Heart left ventricle (tissue), 16 donors: ENCODE results near the gene ZDHHC11B. TPM values are rescaled to one million over a fixed set of nuclear protein-coding genes. Genes with fewer than 3 reads are reported as not detected.
"Not testable (repeated sequence)": the region's sequence is repeated elsewhere in the genome, so short reads cannot be mapped to it uniquely, and the experiment has no call there.

Experiments
- ATAC-seq, 4 donors: fragments of 200-7000 bp; cut with Tn5 transposase; one replicate each; pipeline ENCODE4 v1.9.1; 2020 to 2022; ENCODE audit warnings: moderate library complexity in 4 of 4, mild to moderate bottlenecking in 3 of 4, moderate number of reproducible peaks in 1 of 4
- DNase-seq, 5 donors: peaks; one replicate each; pipeline ENCODE4 v3.0.0-alpha.2; 2020
- H3K27ac ChIP-seq, 12 donors: fragments of 200-600 bp; sonication (generic) in 4 of 12; one replicate each; pipeline versions ENCODE4 v1.5.0 to v1.8.0; 2016 to 2022; ENCODE audit warnings: mild to moderate bottlenecking in 2 of 12
- H3K27me3 ChIP-seq, 9 donors: fragments of 200-600 bp; sonication (generic) in 2 of 9; one replicate each; pipeline versions ENCODE4 v1.5.1 to v1.8.0; 2016 to 2022; ENCODE audit warnings: mild to moderate bottlenecking in 3 of 9
- H3K36me3 ChIP-seq, 9 donors: fragments of 200-600 bp; sonication (generic) in 2 of 9; one replicate each; pipeline versions ENCODE4 v1.5.0 to v1.8.0; 2018 to 2022; ENCODE audit warnings: mild to moderate bottlenecking in 2 of 9
- H3K4me1 ChIP-seq, 12 donors: fragments of 200-600 bp; sonication (generic) in 4 of 12; one replicate each; pipeline versions ENCODE4 v1.5.0 to v1.8.0; 2016 to 2022; ENCODE audit warnings: mild to moderate bottlenecking in 3 of 12
- H3K4me3 ChIP-seq, 12 donors: fragments of 200-600 bp; sonication (generic) in 4 of 12; one replicate each; pipeline versions ENCODE4 v1.5.0 to v1.8.0; 2017 to 2022; ENCODE audit warnings: mild to moderate bottlenecking in 9 of 12, moderate library complexity in 4 of 12
- H3K9me3 ChIP-seq, 12 donors: fragments of 200-600 bp; sonication (generic) in 4 of 12; one replicate each; pipeline versions ENCODE4 v1.5.0 to v1.8.0; 2016 to 2022; ENCODE audit warnings: mild to moderate bottlenecking in 1 of 12
- CTCF ChIP-seq, 12 donors: fragments of 200-600 bp; sonication (generic) in 4 of 12; IDR thresholded peaks; one replicate each; pipeline versions ENCODE4 v1.5.0 to v1.8.0; 2018 to 2022; ENCODE audit warnings: antibody characterized with exemption in 12 of 12, mild to moderate bottlenecking in 5 of 12
- POLR2A ChIP-seq, 2 donors: fragments of 450-650 bp; IDR thresholded peaks; one replicate each; pipeline ENCODE4 v1.6.1; 2017; ENCODE audit warnings: antibody characterized with exemption in 2 of 2, mild to moderate bottlenecking in 2 of 2, moderate library complexity in 2 of 2
- WGBS, 4 donors: extraction: QIAGEN DNeasy Blood & Tissue Kit in 2 of 4; methylation state at CpG; one replicate each; pipeline versions ENCODE4 v1.1.5 to v1.1.7; 2013 to 2018; 5-methylcytosine and 5-hydroxymethylcytosine counted together
- intact Hi-C, 10 donors: fragments of 100-400 bp; cut with DNase I; formaldehyde crosslinking; loops; one replicate each; pipeline versions ENCODE4 v1.11.1 to v1.14.2; 2022
- polyA plus RNA-seq, 2 donors: library from polyadenylated mRNA; stranded (reverse); fragments of 200-250 nt; gene quantifications; one replicate each; pipeline ENCODE4 v1.2.3, GENCODE V29; 2013
- total RNA-seq, 9 donors: library from RNA; depleted of rRNA in 2 of 9; stranded (reverse); fragments of >200 nt in 2 of 9; fragmentation: NEBNext Ultra II Directional in 3 of 9; extraction: Animal tissue kit (Norgen Biotek cat#: 25700) in 3 of 9; gene quantifications; one replicate each; pipeline versions ENCODE4 v1.1.0 to v1.2.4, GENCODE V29; 2016 to 2023
- donor health status: ischemic (EF 13 %, LVEDD 7.1; RV severe dilation, severe dysfunction).
- donor health status: healthy with polysubstance abuse.
- donor health status: DM: no; HTN: yes; CAD: no.
- donor health status: DM: no; HTN: no; CAD: no.
- donor health status: ischemic (EF 25% LVEDD 6.9; RV normal size, moderate dysfunction).
- donor health status: ischemic (EF 25% LVEDD 5.7; RV mildly dilated, moderate dysfunction).
- donor health status: healthy.
- donor health status: DM: yes; HTN: yes; CAD: no.
- donor health status: ischemic (EF 35%, LVEDD 5.7; RV mildly dilated, moderate dysfunction).
- donor health status: nonischemic (EF 11% LVEDD 7.7; RV severe dilation, severe dysfunction).
- donor health status: DM: yes; HTN: yes; CAD: no.
- donor health status: PGD.
- donor health status: ischemic (EF 29% LVEDD 5.4; RV normal size, mild dysfunction).
- donor health status: nonischemic (EF 23%, LVEDD 6.1; RV moderate dilation, normal function).

The ZDHHC11B gene
- total and polyA plus RNA-seq, 11 donors: 3.0 to 26.5 (median 8.8) TPM

- 1% methylated on average over 89 to 100 of the region's 109 CpGs; no CpG with 5 or more reads in 2 of the 4 donors for WGBS, 4 donors
- not testable (repeated sequence) for H3K27me3 ChIP-seq, H3K9me3 ChIP-seq, H3K4me1 ChIP-seq, H3K36me3 ChIP-seq
- DNase-seq: peak; percentile 90 to 97 (median 94)
- peak; percentile 62 to 93 for TF ChIP-seq POLR2A (IDR thresholded peaks at IDR 0.05)
- Histone ChIP-seq H3K27ac (peak within 1 kb of the TSS in 10 of 12 donors; percentile 51 to 89 (median 78)), H3K4me3 (peak within 1 kb of the TSS; percentile 45 to 76 (median 59))
- peak; percentile 71 to 91 (median 84) for ATAC-seq
- intact Hi-C loops: loop anchor here in 2 of 10 donors (2.0 to 10.0 kb wide), 3 partner anchors 21 to 91 kb away; partner anchors contain the start of gene ZDHHC11B (in 2 of the 2)
These were observed 91.1 kb downstream of the ZDHHC11B start, which contains the start of gene TPPP for GRCh38 chr5:693271-694041. TSS of gene TPPP (minus strand) at chr5:693352. CDS start at chr5:678060, 15,292 bp downstream.

- not testable (repeated sequence) for H3K4me1 ChIP-seq, H3K27me3 ChIP-seq, H3K9me3 ChIP-seq, H3K36me3 ChIP-seq
- peak in 1 of 5 donors; percentile 44 for DNase-seq
- ATAC-seq: peak in 1 of 4 donors; percentile 0
- WGBS, 4 donors: 0 to 5% (median 1%) methylated on average over 12 to 41 of the region's 41 CpGs
- H3K27ac ChIP-seq: peak overlapping the region in 6 of 12 donors; percentile 19 to 86 (median 70)
- peak overlapping the region; percentile 45 to 76 (median 59) for H3K4me3 ChIP-seq
- intact Hi-C loops: loop anchor here in 2 of 10 donors (2.0 to 10.0 kb wide), 3 partner anchors 20 to 92 kb away; partner anchors contain the start of gene ZDHHC11B (in 2 of the 2)
These were observed 91.9 kb downstream of the ZDHHC11B start for GRCh38 chr5:692529-693041.

- TF ChIP-seq CTCF (IDR thresholded peaks at IDR 0.05): no peak
- WGBS, 4 donors: 26 to 41% (median 35%) methylated on average over 2 of the region's 2 CpGs
- Histone ChIP-seq H3K4me1 (peaks cover 0 to 5% (median 0%) of the 10 kb centered on the region in 12 donors), H3K27ac (peak overlapping the region in 3 of 12 donors; percentile 71 to 86 (median 86)), H3K36me3 (no peaks in the 10 kb centered on the region), H3K4me3 (peak overlapping the region in 11 of 12 donors; percentile 45 to 76 (median 60)), H3K27me3 (no peaks in the 10 kb centered on the region), H3K9me3 (no peaks in the 10 kb centered on the region)
- DNase-seq (no peak), ATAC-seq (no peak)
- intact Hi-C loops: loop anchor here in 2 of 10 donors (2.0 to 10.0 kb wide), 3 partner anchors 19 to 93 kb away; partner anchors contain the start of gene ZDHHC11B (in 2 of the 2)
These were observed 92.6 kb downstream of the ZDHHC11B start for GRCh38 chr5:691817-692528.

- not testable (repeated sequence) for H3K27me3 ChIP-seq, H3K36me3 ChIP-seq, DNase-seq, H3K4me1 ChIP-seq, H3K9me3 ChIP-seq
- WGBS, 4 donors: 0 to 1% methylated on average over 2 to 16 of the region's 23 CpGs; no CpG with 5 or more reads in 2 of the 4 donors
- intact Hi-C loops: loop anchor here in 1 of 10 donors (10.0 kb wide), 1 partner anchor 94 kb away; the partner anchor contains the start of gene ZDHHC11B
- Histone ChIP-seq H3K27ac (peak overlapping the region in 1 of 12 donors; percentile 24), H3K4me3 (peak overlapping the region in 2 of 12 donors; percentile 10 to 14)
- ATAC-seq: peak in 3 of 4 donors; percentile 16 to 65 (median 43)
These were observed 93.5 kb downstream of the ZDHHC11B start for GRCh38 chr5:691049-691448.

- H3K4me3 ChIP-seq, H3K9me3 ChIP-seq, H3K4me1 ChIP-seq, DNase-seq, H3K36me3 ChIP-seq, H3K27me3 ChIP-seq, H3K27ac ChIP-seq: not testable (repeated sequence)
- intact Hi-C loops: loop anchor here in 1 of 10 donors (10.0 kb wide), 1 partner anchor 95 kb away; the partner anchor contains the start of gene ZDHHC11B
- no CpG with 5 or more reads among the region's 12 CpGs for WGBS, 4 donors
- ATAC-seq: peak; percentile 67 to 86 (median 79)
These were observed 94.2 kb downstream of the ZDHHC11B start for GRCh38 chr5:690293-690692.

GRCh38 chr5:688348-689010, 96.0 kb downstream of the ZDHHC11B start:
- intact Hi-C loops: loop anchor here in 1 of 10 donors (10.0 kb wide), 1 partner anchor 86 kb away; no protein-coding TSS in a partner anchor
- peaks cover 0 to 11% (median 2%) of the 10 kb centered on the region in 12 donors for H3K4me1 ChIP-seq
- not testable (repeated sequence) for H3K27ac ChIP-seq, H3K36me3 ChIP-seq, DNase-seq, ATAC-seq, H3K27me3 ChIP-seq, H3K9me3 ChIP-seq, H3K4me3 ChIP-seq
- 79 to 90% (median 87%) methylated on average over 12 to 28 of the region's 30 CpGs for WGBS, 4 donors

GRCh38 chr5:686936-687335, 97.6 kb downstream of the ZDHHC11B start:
- H3K9me3 ChIP-seq, DNase-seq, H3K36me3 ChIP-seq, H3K4me3 ChIP-seq, ATAC-seq, H3K27ac ChIP-seq, H3K27me3 ChIP-seq: not testable (repeated sequence)
- peaks cover 0 to 17% (median 0%) of the 10 kb centered on the region in 12 donors for H3K4me1 ChIP-seq
- WGBS, 4 donors: 74 to 89% (median 85%) methylated on average over 11 to 12 of the region's 12 CpGs
- intact Hi-C loops: loop anchor here in 1 of 10 donors (10.0 kb wide), 1 partner anchor 88 kb away; no protein-coding TSS in a partner anchor

- not testable (repeated sequence) for H3K4me3 ChIP-seq, H3K27me3 ChIP-seq, H3K27ac ChIP-seq, ATAC-seq, DNase-seq, H3K9me3 ChIP-seq, H3K36me3 ChIP-seq
- peaks cover 0 to 17% (median 0%) of the 10 kb centered on the region in 12 donors for H3K4me1 ChIP-seq
- WGBS, 4 donors: 89 to 95% (median 92%) methylated on average over 9 to 12 of the region's 12 CpGs
- intact Hi-C loops: loop anchor here in 1 of 10 donors (10.0 kb wide), 1 partner anchor 89 kb away; no protein-coding TSS in a partner anchor
These were observed 98.4 kb downstream of the ZDHHC11B start for GRCh38 chr5:686172-686523.
